DMS53 treated with DMSO at 0.1 percent for 48 hours (cell line): ENCODE results near the gene KMT5C.
"Not testable (repeated sequence)": the region's sequence is repeated elsewhere in the genome, so short reads cannot be mapped to it uniquely, and the experiment has no call there.

ENCODE experiments used
- DNase-seq: peaks from one replicate; lab custom pipeline; 2025; ENCODE audit not compliant: unreplicated experiment; lab: John Stamatoyannopoulos, UW

The KMT5C gene

DNA sequence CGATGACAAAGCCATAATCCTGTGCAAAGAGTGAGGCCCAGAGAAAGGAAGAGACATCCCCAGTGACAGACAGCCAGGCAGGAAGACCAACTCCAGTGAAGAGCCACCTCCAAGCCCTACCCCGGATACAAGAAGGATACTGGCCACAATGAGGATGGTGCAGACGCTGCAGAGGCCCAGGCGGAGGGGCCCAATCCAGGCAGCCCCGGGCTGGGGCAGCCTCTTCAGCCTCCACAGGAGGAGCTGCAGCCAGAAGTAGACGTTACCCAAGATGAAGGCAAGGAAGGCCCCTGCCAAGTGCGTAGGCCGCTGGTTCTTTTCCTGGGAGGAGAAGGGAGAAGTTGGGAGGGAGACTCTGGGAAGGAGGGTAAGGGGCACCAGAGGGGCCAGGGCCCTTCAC lies 23.0 kb upstream of the KMT5C start:
- no peak for DNase-seq

DNA sequence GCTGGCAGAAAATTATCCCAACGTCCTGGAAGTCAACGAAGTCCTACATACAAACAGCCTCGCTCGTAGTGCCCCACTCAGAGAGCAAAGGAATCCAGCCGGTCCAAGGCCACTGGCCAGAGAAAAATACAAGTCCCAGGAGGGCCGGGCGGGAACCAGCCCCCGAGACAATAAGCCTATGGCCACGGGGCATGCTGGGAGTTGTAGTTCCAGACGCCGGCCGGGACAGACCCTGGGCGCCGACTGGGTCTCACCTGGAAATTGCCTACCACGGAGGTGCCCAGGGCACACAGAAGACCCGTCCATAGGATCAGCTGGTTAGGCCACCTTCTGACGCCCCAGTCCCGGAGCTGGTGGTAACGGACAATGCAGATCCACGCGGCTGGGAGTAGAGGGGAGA lies 19.9 kb upstream of the KMT5C start:
- DNase-seq = peak; percentile 73

DNA sequence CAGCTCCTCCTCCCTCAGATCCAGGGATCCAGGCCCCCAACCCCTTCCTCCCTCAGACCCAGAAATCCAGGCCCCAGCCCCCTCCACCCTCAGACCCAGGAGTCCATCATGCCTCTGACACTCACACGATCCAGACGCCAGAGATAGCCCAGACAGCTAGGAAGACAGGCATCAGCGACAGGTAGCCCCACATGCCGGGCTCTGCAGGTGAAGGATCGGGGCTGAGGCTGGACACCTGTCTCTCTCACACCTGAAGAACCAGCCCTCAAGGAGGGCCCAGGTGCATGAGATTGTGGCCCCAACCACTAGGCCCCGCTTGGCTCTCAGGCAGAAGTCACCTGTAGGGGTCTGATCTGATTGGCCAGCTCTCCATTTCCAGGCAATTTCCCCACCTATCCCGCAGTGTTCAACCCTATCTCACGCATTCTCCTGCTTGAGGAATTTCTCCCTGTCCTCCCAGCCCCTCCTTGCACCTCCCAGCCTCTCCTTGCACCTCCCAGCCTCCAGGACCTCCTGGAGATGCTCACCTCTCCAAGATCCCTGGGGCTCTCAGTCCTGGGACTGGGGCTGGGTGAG lies 18.7 kb upstream of the KMT5C start:
- DNase-seq = no peak

DNA sequence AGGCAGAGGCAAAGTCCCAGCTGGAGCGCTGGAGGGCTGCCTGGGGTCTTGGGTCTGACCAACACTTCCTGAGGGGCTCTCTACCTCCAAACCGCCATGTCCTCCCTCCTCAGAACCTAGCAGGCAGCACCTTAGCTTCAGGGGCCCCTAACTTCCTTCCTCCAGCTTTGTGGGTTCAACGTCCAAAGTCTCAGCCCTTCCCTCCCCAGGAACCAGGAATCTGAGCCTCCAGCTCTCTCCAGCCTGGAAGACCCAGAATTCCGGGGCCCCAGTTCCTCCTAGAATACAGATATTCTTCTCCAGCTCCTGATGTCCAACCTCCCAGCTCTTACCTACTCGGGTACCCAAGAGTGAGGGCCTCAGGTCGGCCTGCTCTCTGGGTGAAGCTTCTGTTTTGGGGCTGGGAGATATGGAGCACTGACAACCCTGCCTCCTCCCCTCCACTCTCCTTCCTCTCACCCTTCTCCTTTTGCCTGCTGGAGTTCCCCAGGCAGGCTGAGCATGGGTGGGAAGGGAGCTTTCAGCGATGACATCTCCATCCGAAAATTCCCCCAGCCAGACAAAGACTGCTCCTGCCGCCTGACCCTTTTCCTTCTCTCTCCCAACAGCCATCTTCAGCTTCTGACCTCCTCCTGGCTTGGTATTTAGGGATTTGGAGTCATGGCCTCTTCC lies 18.1 kb upstream of the KMT5C start:
- no peak for DNase-seq

DNA sequence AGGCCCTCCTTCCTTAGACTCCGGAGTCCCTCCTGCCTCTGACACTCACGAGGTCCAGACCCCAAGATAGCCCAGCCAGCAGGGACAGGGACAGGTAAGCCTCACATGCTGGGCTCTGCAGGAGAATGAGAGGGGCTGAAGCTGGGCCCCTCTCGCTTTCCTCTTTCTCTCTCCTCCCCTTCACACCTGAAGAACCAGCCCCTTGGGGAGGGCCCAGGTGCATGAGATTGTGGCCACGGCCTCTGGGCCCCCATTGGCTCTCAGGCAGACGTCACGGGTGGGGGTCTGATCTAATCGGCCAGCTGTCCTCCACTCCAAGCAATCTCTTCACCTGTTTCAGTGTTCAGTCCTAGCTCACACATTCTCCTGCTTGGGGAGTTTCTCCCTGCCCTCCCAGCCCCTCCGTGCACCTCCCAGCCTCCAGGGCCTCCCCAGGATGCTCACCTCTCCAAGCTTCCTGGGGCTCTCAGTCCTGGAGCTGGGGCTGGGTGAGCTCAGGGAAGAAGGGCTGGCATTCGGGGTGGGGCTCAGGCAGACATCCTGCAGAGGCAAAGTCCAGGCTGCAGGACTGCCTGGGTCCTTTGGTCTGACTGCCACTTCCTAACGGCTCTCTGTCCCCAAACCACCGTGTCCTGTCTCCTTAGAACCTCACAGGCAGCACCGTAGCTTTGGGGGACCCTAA lies 17.3 kb upstream of the KMT5C start:
- DNase-seq = no peak

DNA sequence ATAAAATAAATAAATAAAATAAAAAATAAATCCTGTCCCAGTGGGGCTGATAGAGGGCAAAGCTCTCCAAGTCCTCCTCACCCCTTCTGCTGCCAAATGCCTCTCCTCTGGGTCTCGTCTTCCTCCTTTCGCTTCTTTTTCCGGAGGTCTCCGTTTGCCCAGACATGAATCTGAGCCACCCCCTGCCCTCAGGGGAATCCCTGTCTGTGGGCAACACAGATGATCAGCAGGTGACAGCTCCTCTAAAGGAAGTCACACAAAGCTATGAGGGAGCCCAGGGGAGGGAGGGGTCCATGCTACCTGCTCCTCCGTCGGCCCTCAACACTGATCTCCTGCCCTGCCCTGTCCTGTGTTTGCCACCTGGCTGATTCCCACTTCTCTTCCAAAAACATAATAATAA lies 15.0 kb upstream of the KMT5C start:
- no peak for DNase-seq

DNA sequence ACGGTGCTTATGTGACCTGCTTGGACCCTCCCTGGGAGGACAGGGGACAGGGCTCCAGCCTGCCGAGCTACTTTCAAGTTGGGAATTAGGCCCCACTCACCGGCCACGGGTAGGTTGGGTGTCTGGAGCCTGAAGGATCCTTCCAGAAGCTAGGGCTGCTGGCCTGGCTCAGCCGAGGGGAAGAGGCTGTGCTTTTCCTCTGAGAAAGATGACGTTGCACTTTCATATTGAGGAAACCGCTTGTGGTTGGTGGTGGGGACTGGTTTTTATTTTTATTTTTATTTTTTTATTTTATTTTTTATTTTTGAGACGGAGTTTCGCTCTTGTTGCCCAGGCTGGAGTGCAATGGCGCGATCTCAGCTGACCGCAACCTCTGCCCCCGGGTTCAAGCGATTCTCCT lies 14.5 kb upstream of the KMT5C start, which contains the start of gene TMEM150B:
Gene TMEM150B, minus strand, starts transcription at position 170 of the 400 bp plus-strand sequence. CDS start 4,305 bp downstream, outside the sequence.
- no peak for DNase-seq

DNA sequence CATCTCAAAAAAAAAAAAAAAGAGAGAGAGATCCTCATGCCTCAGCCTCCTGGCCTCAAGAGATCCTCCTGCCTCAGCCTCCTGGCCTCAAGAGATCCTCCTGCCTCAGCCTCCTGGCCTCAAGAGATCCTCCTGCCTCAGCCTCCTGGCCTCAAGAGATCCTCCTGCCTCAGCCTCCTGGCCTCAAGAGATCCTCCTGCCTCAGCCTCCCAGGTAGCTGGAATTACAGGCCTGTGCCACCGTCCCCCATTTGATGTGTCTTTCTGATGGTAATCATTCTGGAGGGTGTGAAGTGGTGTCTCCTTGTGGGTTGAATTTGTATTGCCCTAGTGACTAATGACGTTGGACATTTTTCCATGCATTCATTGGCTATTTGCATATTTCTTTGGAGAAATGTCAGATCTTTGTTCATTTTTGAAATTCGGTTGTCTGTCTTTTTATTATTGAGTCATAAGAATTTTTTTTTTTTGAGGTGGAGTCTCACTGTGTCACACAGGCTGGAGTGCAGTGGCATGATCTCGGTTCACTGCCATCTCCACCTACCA lies 10.8 kb upstream of the KMT5C start:
- not testable (repeated sequence) for DNase-seq

DNA sequence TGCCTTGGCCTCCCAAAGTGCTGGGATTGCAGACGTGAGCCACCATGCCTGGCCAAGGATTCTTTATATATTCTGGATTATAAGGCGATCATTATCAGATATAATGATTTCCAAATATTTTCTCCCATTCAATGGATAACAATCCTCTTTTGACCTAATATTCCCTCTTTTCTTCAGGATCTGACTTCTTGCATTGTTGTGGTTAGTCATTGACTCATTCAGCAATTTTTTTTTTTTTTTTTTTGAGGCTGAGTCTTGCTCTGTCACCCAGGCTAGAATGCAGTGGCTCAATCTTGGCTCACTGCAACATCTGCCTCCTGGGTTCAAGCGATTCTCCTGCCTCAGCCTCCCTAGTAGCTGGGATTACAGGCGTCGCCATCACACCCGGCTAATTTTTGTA lies 9.9 kb upstream of the KMT5C start:
- DNase-seq = not testable (repeated sequence)

DNA sequence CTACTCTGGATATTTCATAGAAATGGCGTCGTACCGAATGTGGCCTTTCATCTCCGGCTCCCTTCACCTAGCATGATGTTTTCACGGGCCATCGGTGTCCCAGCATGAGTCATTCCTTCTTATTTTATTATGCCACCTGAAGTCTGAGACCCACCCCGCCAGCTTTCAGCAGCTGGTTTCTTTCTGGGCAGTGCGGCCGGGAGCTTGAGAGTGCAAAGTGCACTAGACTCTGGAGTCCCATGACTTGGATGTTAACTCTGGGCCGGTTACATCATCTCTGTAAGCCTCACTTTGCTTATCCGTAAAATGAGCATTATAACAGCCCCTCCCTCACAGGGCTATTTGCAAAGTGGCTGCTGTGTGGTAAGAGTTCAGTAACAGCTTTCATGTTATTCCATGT lies 5.8 kb upstream of the KMT5C start:
- DNase-seq = peak; percentile 79

DNA sequence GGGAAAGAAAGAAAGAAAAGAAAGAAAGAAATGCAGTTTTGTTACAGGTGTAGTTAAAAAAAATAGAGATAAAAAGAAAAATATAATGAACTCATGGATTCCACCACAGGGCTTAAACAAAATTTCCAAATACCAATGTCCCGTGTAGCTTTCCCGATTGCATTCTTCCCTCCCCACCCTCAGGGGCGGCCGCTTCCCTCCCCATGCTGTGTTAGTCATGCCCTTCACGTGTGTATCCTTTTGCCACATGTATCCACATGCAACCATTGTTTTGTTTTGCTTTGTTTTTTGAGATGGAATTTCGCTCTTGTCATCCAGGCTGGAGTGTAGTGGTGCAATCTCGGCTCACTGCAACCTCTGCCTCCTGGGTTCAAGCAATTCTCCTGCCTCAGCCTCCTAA lies 3.6 kb upstream of the KMT5C start:
- no peak for DNase-seq

DNA sequence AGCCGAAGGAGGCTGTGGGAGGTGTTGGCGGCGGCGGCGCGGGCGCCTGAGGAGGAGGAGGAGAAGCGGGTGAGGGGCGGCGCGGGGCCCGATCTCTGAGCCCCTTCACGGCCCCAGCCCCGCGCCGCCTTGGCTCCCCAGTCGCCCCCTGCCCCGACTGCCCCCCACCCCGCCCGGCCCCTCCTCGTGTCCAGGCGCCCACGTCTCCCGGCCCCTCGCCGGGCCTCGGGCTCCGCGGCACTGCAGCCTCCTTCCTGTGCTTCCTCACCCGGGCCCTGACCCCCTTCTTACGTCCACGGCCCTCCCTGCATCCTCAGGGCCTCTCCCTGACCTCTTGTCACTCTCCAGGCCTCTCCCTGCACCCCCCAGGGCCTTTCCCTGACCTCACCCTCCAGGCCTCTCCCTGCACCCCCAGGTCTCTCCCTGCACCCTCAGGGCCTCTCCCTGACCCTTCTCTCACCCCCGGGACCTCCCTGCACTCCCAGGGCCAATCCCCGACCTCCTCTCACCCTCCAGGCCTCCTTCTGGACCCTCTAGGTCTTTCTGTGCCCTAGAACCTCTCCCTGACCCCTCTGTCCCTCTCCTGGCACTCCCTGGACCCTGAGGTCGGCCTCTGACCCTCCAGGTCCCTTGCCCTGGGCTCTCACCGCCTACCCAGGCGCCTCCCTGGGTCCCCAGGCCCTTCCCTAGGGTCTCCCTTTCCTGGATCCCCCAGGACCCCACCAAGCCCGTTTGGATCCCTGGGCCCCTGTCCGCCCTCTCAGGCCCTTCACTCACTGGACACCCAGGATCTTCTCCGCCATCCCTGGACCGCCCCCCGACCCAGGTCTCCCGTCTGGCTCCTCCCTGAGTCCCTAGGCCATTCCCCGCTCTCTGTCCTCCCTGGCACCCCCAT lies 460 bp downstream of the KMT5C start:
- DNase-seq = no peak

DNA sequence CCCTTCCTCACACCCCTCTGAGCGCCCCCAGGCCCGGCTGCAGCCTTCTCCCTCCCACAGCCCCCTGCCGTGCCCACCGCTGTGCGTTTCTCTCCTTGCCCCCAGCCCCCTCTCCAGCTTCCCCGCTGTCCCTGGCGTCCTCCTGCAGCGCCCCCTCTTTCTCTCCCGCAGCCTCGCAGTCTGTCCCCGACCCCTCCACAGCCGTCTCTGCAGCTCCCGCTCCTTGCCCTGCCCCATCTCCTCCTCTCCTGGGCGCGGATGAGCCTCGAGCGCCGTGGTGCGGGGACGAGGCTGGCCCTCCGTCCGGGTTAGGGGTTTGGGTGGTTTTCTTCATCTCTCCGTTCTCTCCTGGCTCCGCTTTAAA lies 1.1 kb downstream of the KMT5C start:
- peak; percentile 31 for DNase-seq

DNA sequence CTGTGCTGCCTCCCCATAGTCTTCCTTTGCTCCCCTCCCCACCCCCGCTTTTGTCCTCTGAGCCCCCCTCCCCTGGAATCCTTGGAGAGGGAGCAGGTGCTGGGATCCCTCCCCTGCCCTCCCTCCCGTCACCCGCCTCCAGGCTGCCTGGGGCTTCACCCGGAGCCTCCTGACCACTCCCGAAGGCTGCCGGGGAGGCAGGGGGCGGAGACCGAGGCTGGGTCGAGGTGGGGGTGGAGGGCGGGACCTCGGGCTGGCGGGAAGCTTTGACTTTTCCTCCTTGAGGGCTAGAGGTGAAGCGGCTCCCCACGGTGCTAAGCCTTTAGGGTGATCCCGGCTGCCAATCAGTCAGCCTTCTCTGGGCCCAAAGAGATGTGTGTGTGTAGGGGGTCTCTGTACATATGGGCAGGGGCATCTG lies 1.5 kb downstream of the KMT5C start:
- DNase-seq = peak; percentile 40

DNA sequence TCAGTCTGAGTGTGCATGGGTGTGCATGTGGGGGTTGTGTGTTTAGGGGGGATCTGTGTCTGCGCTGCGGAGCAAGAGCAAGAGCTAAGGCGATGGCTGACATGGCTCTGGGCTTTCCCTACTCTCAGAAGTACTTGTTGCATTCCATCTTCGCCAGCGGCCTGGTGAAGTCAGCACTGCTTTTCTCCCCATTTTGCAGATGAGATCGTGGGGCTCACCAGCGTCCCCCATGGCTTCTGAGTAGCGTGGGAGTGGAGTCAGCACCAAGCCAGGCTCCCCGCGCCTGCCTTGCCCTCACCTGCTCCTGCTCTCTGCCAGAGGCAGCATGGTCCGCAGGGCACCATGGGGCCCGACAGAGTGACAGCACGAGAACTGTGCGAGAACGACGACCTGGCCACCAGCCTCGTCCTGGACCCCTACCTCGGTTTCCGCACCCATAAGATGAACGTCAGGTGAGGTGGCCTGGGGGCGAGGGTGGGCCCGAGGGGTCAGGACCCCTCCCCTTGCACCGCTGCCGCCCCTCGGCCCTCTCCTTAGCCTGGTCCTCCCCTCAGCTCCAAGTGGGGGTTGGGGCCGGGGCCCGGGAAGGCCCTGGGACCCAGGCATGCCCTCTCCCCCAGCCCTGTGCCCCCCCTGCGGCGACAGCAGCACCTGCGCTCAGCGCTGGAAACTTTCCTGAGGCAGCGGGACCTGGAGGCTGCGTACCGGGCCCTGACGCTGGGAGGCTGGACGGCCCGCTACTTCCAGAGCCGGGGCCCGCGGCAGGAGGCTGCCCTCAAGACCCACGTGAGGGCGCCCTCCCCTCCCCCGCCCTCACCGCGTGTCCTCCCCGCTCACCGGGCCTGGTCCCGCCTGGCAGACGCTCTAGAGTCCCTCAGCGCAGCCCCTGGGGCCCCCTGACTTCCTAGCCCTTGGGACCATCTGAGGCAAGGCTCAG lies 2.2 kb downstream of the KMT5C start:
- no peak for DNase-seq

DNA sequence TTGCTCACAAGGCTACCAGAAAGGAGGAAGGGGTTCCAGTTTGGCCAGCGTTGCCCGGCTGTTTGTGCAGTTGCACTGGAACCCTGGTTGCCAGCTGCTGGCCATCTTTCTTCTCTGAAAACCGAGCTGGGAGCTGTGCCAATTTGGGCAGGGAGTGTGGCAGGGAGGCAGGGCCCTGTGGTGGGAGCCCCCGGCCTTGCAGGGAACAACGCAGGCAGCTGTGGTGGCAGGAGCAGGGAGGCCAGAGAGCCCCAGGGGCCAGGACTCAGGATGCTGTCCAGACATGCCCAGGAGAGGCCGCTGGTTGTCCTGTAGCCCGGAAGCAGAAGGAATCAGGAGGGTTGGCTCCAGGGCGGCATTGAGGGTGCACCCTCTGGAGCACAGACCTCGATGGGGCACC lies 4.8 kb downstream of the KMT5C start:
- no peak for DNase-seq

DNA sequence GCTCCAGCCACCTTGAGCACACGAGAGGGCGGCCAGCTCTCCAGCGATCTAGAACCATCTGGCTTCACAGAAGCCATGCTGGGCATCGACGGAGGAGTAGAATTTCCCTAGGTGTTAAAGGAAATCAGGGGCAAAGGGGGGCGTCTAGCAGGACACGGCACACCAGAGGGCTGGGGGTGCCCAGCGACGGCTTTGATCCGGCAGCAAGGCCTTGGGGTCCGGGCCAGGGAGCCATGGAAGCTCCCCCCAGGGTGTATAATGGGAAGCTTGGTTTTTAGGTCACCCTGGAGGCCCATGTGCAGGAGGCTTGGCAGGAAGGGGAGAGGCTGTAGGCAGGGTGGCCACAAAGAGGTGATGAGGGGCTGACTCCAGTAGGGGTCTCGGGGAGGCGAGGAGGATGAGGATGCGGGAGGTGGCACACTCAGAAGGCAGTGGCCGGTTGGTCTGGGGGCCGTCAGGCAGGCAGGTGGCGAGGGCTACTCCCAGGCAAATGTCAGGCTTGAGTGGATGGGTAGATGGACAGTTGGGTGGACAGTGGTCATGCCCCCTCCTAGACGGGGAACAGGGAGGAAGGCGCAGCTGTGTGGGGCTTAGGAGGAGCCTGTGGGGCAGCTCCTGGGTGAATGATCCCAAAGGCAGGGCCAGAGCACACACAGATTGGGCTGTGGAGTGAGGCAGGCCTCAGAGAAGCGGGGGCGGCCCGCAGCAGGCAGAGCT lies 5.6 kb downstream of the KMT5C start:
- no peak for DNase-seq

DNA sequence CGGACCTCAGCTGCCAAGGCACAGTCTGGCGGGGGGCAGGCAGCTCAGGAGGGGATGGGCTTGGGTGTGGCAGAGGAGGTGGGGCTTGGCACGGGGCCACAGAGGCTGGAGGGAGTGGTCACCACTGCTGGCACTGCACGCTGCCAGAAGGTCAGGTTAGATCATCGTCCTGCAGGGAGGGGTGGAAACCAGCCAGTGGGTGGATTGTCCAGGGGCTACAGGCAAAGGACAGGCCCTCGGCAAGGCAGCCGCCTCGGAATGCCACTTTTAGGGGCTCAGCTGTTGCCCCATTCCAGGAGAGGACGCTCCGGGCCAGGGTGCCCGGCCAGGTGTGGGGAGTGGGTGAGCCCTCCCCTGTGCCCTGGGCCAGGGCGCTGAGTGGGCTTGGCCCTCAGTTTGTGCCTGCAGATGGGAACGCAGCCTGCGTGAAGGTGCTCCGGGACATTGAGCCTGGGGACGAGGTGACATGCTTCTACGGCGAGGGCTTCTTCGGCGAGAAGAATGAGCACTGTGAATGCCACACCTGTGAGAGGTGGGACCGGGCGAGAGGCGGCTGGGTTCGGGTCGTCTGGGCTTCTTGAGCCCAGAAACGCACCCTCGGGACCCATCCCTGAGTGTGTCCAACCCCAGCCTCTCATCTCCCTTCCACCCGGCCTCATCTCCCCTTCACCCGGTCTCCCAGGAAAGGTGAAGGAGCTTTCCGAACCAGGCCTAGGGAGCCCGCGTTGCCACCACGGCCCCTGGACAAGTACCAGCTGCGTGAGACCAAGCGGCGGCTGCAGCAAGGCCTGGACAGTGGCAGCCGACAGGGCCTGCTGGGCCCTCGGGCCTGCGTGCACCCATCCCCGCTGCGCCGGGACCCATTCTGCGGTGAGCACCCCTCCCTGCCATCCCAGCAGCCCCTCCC lies 6.4 kb downstream of the KMT5C start:
- DNase-seq = no peak
